Chondrocyte (in vitro differentiated cells): ENCODE data around the gene GHSR. TPM values are rescaled to one million over a fixed set of nuclear protein-coding genes. Genes with fewer than 3 reads are reported as not detected.

Experiments used
- DNase-seq: peaks from one replicate; pipeline ENCODE4 v3.0.0; 2021; ENCODE audit warnings: mixed read lengths, low spot score
- H3K27ac Mint-ChIP-seq: one replicate; pipeline ENCODE4 v1.8.0; 2021; ENCODE audit warnings: mild to moderate bottlenecking, moderate library complexity, mixed read lengths; ENCODE audit not compliant: unreplicated experiment
- H3K27me3 Mint-ChIP-seq: 2 replicates; pipeline ENCODE4 v1.8.0; 2021; ENCODE audit warnings: low read depth, mixed read lengths
- H3K36me3 Mint-ChIP-seq: 2 replicates; pipeline ENCODE4 v1.8.0; 2021; ENCODE audit warnings: low read depth, mixed read lengths
- H3K4me1 Mint-ChIP-seq: 2 replicates; pipeline ENCODE4 v1.8.0; 2021; ENCODE audit warnings: low read depth, mild to moderate bottlenecking, mixed read lengths
- H3K4me3 Mint-ChIP-seq: one replicate; pipeline ENCODE4 v1.8.0; 2021; ENCODE audit warnings: mild to moderate bottlenecking, moderate library complexity, mixed read lengths; ENCODE audit not compliant: unreplicated experiment
- H3K9me3 Mint-ChIP-seq: 2 replicates; pipeline ENCODE4 v1.8.0; 2021; ENCODE audit warnings: low read depth, mixed read lengths
- total RNA-seq: library from RNA; stranded (reverse); gene quantifications from 3 replicates; pipeline ENCODE4 v1.2.1, GENCODE V29; 2021
- TF ChIP-seq, protein P1 (sequence below): fragments of 200-600 bp; sonication (generic); IDR thresholded peaks from 2 replicates; pipeline ENCODE4 v1.5.0; 2021; ENCODE audit warnings: antibody characterized with exemption, mild to moderate bottlenecking, moderate library complexity

The GHSR gene
- total RNA-seq, 1 donor from 2014 or later, result not detected

- Mint-ChIP-seq H3K9me3 (no peaks in the 10 kb centered on the region), H3K4me3 (no peak overlapping the region), H3K27me3 (no peaks in the 10 kb centered on the region), H3K36me3 (peaks cover 5% of the 10 kb centered on the region), H3K27ac (no peak overlapping the region), H3K4me1 (no peaks in the 10 kb centered on the region)
- DNase-seq, result no peak
- TF ChIP-seq, protein P1, sequence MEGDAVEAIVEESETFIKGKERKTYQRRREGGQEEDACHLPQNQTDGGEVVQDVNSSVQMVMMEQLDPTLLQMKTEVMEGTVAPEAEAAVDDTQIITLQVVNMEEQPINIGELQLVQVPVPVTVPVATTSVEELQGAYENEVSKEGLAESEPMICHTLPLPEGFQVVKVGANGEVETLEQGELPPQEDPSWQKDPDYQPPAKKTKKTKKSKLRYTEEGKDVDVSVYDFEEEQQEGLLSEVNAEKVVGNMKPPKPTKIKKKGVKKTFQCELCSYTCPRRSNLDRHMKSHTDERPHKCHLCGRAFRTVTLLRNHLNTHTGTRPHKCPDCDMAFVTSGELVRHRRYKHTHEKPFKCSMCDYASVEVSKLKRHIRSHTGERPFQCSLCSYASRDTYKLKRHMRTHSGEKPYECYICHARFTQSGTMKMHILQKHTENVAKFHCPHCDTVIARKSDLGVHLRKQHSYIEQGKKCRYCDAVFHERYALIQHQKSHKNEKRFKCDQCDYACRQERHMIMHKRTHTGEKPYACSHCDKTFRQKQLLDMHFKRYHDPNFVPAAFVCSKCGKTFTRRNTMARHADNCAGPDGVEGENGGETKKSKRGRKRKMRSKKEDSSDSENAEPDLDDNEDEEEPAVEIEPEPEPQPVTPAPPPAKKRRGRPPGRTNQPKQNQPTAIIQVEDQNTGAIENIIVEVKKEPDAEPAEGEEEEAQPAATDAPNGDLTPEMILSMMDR, result no peak
Observed at GRCh38 chr3:172407872-172408271, 40.4 kb downstream of the GHSR start.

GRCh38 chr3:172405914-172406313 lies 42.3 kb downstream of the GHSR start:
- no peak for DNase-seq

DNA sequence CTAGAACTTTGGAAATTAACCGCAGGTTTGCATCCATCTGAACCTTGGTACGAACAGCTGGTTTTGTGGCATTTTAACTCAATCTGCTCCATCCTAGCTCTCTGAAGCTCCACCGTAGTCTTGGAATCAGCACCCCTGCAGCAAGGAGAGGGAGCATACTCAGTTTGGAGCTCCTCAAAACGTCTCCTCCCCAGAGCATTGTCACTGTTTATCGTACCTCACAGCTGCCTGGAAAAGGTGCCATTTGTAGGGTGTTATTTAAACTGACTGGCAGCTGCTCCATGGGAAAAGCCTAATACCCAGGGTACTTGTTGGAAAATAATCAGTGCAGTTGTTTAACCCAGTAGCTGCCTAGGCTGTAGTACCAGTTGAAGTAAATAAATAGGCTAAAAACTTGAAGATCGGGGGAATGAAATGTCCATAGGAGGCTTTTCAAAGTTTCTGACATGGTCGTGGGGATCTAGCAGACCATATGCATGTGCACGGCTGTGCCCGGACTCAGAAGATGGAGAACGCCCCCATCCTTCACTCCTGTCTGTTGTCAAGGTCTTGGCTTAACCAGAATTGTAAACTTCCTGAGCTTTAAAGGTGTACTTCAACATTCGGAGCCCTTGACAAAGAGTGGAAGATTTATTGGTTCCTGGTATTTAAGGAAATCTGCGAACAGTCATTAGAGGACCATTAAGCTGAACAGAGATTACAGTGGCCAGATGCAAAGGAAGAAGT lies 43.9 kb downstream of the GHSR start:
- Mint-ChIP-seq H3K4me3 (no peak overlapping the region), H3K27me3 (no peaks in the 10 kb centered on the region), H3K4me1 (no peaks in the 10 kb centered on the region), H3K36me3 (peaks cover 27% of the 10 kb centered on the region), H3K27ac (no peak overlapping the region), H3K9me3 (no peaks in the 10 kb centered on the region)
- TF ChIP-seq, protein P1, result no peak
- no peak for DNase-seq

More at GRCh38 chr3:172405914-172406313, 42.3 kb downstream of the GHSR start:
- no peaks in the 10 kb centered on the region for H3K4me1 Mint-ChIP-seq
- no peaks in the 10 kb centered on the region for H3K9me3 Mint-ChIP-seq
- no peaks in the 10 kb centered on the region for H3K27me3 Mint-ChIP-seq
- no peak overlapping the region for H3K27ac Mint-ChIP-seq
- no peak overlapping the region for H3K4me3 Mint-ChIP-seq
- TF ChIP-seq, protein P1, result no peak
- peaks cover 22% of the 10 kb centered on the region for H3K36me3 Mint-ChIP-seq

DNA sequence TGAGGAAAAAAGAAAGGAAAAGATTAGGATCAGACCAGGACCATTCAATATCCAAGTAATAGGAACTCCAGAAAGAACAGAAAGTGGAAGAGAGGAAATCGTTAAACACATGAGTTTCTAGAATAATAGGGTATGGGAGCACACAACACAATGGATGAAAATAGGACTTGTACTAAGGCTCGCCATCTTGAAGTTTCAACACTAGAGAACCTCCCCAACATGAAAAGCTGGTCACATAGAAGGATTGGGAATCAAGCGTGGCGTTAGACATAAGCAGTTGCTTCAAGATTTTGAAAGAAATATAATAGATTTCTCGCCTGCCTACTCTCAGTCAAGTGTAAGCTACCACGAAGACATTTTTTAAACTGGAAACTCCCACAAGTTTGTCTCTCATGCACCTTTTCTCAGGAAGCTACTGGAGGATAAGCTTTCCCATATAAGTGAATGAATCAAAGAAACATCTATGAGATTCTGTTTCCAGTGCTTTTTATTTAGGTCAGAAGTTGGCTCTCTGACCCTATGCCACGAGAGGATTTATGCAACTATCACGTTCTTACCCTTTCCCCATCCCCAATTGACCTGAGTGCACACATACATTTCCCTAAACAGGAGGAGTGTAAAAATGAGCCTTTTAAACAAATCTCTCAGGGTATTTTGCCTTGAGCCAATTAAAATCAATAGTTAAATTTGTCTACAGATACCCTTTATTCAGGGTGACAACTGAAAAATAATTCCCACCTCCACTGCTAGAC lies 45.2 kb downstream of the GHSR start:
- Mint-ChIP-seq H3K9me3 (no peaks in the 10 kb centered on the region), H3K4me3 (no peak overlapping the region), H3K36me3 (peaks cover 28% of the 10 kb centered on the region), H3K27ac (no peak overlapping the region), H3K4me1 (no peaks in the 10 kb centered on the region), H3K27me3 (no peaks in the 10 kb centered on the region)
- DNase-seq, result no peak
- TF ChIP-seq, protein P1, result no peak

DNA sequence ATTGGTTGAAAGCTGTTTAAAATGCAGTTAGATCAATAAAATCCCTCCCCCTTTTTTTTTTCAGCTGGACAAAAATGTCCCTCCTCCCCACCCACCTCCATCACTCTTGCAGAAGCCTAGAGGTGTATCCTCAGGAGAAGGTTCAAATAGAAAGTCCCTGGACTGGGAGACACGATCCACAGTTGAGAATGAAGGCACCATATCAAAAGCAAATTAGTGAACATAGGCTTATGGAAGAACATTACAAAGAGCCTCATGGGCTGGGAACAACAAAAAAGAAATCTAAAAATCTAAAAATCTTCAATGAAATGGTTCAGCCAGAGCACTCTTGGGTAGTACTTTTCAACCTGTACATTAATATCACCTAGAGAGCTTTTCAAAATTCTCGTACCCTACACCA lies 46.2 kb downstream of the GHSR start:
- Mint-ChIP-seq H3K9me3 (no peaks in the 10 kb centered on the region), H3K36me3 (peaks cover 28% of the 10 kb centered on the region), H3K27me3 (no peaks in the 10 kb centered on the region), H3K4me1 (no peaks in the 10 kb centered on the region), H3K27ac (no peak overlapping the region), H3K4me3 (no peak overlapping the region)
- TF ChIP-seq, protein P1, result no peak
- DNase-seq, result no peak
